Brain microvascular endothelial cell (primary cell): ENCODE measurements around the gene AGPS.

Experiments used
- DNase-seq: peaks from one replicate; pipeline ENCODE4 v3.0.0-alpha.2; 2020
- H3K27ac ChIP-seq: fragments of 250-450 bp; sonication (Bioruptor Pico); 2 replicates; pipeline ENCODE4 v1.5.1; 2020; ENCODE audit warnings: mild to moderate bottlenecking, moderate library complexity
- H3K27me3 ChIP-seq: fragments of 250-450 bp; sonication (Bioruptor Pico); replicated peaks from 2 replicates; pipeline ENCODE4 v1.5.1; 2020; ENCODE audit warnings: mild to moderate bottlenecking
- H3K36me3 ChIP-seq: fragments of 250-450 bp; sonication (Bioruptor Pico); replicated peaks from 2 replicates; pipeline ENCODE4 v1.5.1; 2020; ENCODE audit warnings: mild to moderate bottlenecking
- H3K4me3 ChIP-seq: 2 replicates; pipeline ENCODE4 v1.5.1; 2011; ENCODE audit warnings: low read depth, mild to moderate bottlenecking, control low read depth, low read length, moderate library complexity
- CTCF ChIP-seq: IDR thresholded peaks from 2 replicates; pipeline ENCODE4 v1.5.1; 2011; ENCODE audit warnings: low read depth, mild to moderate bottlenecking, moderate library complexity, low read length, control low read depth, inconsistent platforms; ENCODE audit errors: missing control alignments
- in situ Hi-C: cut with HindIII; loops from 2 replicates; pipeline ENCODE4 v1.10.0; 2017; ENCODE audit warnings: low sequenced_read_pairs, low pct_ligation_motif_present

Gene AGPS

GRCh38 chr2:177538323-177538722 is 145.8 kb downstream of the AGPS start:
- DNase-seq = no peak
- Histone ChIP-seq H3K36me3 (no peaks in the 10 kb centered on the region), H3K27ac (no peak overlapping the region), H3K27me3 (no peaks in the 10 kb centered on the region), H3K4me3 (no peak overlapping the region)
- TF ChIP-seq CTCF = no peak
- in situ Hi-C loops = no loop called here

GRCh38 chr2:177540283-177540682 is 147.7 kb downstream of the AGPS start:
- H3K27me3 ChIP-seq = no peaks in the 10 kb centered on the region
- no peak for TF ChIP-seq CTCF
- H3K4me3 ChIP-seq = no peak overlapping the region
- DNase-seq = no peak
- in situ Hi-C loops = no loop called here
- no peaks in the 10 kb centered on the region for H3K36me3 ChIP-seq
- no peak overlapping the region for H3K27ac ChIP-seq

GRCh38 chr2:177541258-177541991 is 148.9 kb downstream of the AGPS start:
- DNase-seq = no peak
- H3K27ac ChIP-seq = no peak overlapping the region
- TF ChIP-seq CTCF = no peak
- in situ Hi-C loops = no loop called here
- no peaks in the 10 kb centered on the region for H3K36me3 ChIP-seq
- H3K27me3 ChIP-seq = no peaks in the 10 kb centered on the region
- no peak overlapping the region for H3K4me3 ChIP-seq

GRCh38 chr2:177542396-177542795 is 149.8 kb downstream of the AGPS start:
- H3K4me3 ChIP-seq = no peak overlapping the region

GRCh38 chr2:177543007-177543760 is 150.6 kb downstream of the AGPS start:
- Histone ChIP-seq H3K27me3 (no peaks in the 10 kb centered on the region), H3K36me3 (no peaks in the 10 kb centered on the region), H3K27ac (peak overlapping the region; percentile 49), H3K4me3 (no peak overlapping the region)
- DNase-seq = peak; percentile 91
- in situ Hi-C loops = no loop called here
- TF ChIP-seq CTCF = no peak

More at GRCh38 chr2:177542396-177542795, 149.8 kb downstream of the AGPS start:
- no peak for DNase-seq
- Histone ChIP-seq H3K27me3 (no peaks in the 10 kb centered on the region), H3K36me3 (no peaks in the 10 kb centered on the region), H3K27ac (no peak overlapping the region)
- no peak for TF ChIP-seq CTCF
- in situ Hi-C loops = no loop called here

GRCh38 chr2:177545143-177545542 is 152.6 kb downstream of the AGPS start:
- H3K4me3 ChIP-seq = no peak overlapping the region
- H3K27me3 ChIP-seq = no peaks in the 10 kb centered on the region
- H3K36me3 ChIP-seq = no peaks in the 10 kb centered on the region
- no peak for TF ChIP-seq CTCF
- no peak for DNase-seq
- in situ Hi-C loops = no loop called here
- no peak overlapping the region for H3K27ac ChIP-seq
